Measurements from ENCODE around the gene TRIM26.

TRIM26 gene

GRCh38 chr6:30160785-30161531 is 52.2 kb downstream of the TRIM26 start, which contains the start of gene TRIM10:
TRIM10 (minus strand) TSS chr6:30161211; CDS start chr6:30160858, 353 bp downstream.
- TF ChIP-seq REST (IDR thresholded peaks at IDR 0.05; ENCODE audit: low read depth) (no peak), MAX (IDR thresholded peaks at IDR 0.05) (no peak), USF1 (IDR thresholded peaks at IDR 0.05) (no peak), RAD21 (IDR thresholded peaks at IDR 0.05; ENCODE audit: low read depth) (no peak), EGR1 (IDR thresholded peaks at IDR 0.05) (no peak), TCF12 (IDR thresholded peaks at IDR 0.05; ENCODE audit: low read depth) (no peak), NFIC (IDR thresholded peaks at IDR 0.05) (no peak), TEAD4 (IDR thresholded peaks at IDR 0.05) (no peak), CEBPB (IDR thresholded peaks at IDR 0.05) (no peak), EP300 (IDR thresholded peaks at IDR 0.05; ENCODE audit: borderline replicate concordance) (no peak), ZBTB7A (IDR thresholded peaks at IDR 0.05; ENCODE audit: low read depth) (no peak), FOXM1 (IDR thresholded peaks at IDR 0.05; ENCODE audit: borderline replicate concordance, low read depth) (no peak), TAF1 (IDR thresholded peaks at IDR 0.05; ENCODE audit: low read depth) (no peak), CREB1 (IDR thresholded peaks at IDR 0.05; ENCODE audit: low read depth) (no peak), YY1 (IDR thresholded peaks at IDR 0.05; ENCODE audit: low read depth) (no peak)

- TF ChIP-seq ZBTB7A (IDR thresholded peaks at IDR 0.05; ENCODE audit: low read depth) (no peak), FOXM1 (IDR thresholded peaks at IDR 0.05; ENCODE audit: borderline replicate concordance, low read depth) (no peak), CEBPB (IDR thresholded peaks at IDR 0.05) (no peak), RAD21 (IDR thresholded peaks at IDR 0.05; ENCODE audit: low read depth) (no peak), TCF12 (IDR thresholded peaks at IDR 0.05; ENCODE audit: low read depth) (no peak), CREB1 (IDR thresholded peaks at IDR 0.05; ENCODE audit: low read depth) (no peak), NFIC (IDR thresholded peaks at IDR 0.05) (no peak), MAX (IDR thresholded peaks at IDR 0.05) (no peak), EP300 (IDR thresholded peaks at IDR 0.05; ENCODE audit: borderline replicate concordance) (no peak), YY1 (IDR thresholded peaks at IDR 0.05; ENCODE audit: low read depth) (no peak), REST (IDR thresholded peaks at IDR 0.05; ENCODE audit: low read depth) (no peak), TEAD4 (IDR thresholded peaks at IDR 0.05) (no peak), USF1 (IDR thresholded peaks at IDR 0.05) (no peak), EGR1 (IDR thresholded peaks at IDR 0.05) (no peak)
These were observed 53.0 kb downstream of the TRIM26 start for GRCh38 chr6:30160008-30160784.

- no peak for TF ChIP-seq EP300 (IDR thresholded peaks at IDR 0.05; ENCODE audit: borderline replicate concordance)
- TF ChIP-seq USF1 (IDR thresholded peaks at IDR 0.05): no peak
- TF ChIP-seq REST (IDR thresholded peaks at IDR 0.05; ENCODE audit: low read depth): no peak
- no peak for TF ChIP-seq TEAD4 (IDR thresholded peaks at IDR 0.05)
- no peak for TF ChIP-seq MAX (IDR thresholded peaks at IDR 0.05)
- no peak for TF ChIP-seq TCF12 (IDR thresholded peaks at IDR 0.05; ENCODE audit: low read depth)
- no peak for TF ChIP-seq EGR1 (IDR thresholded peaks at IDR 0.05)
- no peak for TF ChIP-seq NFIC (IDR thresholded peaks at IDR 0.05)
- TF ChIP-seq YY1 (IDR thresholded peaks at IDR 0.05; ENCODE audit: low read depth): no peak
- TF ChIP-seq FOXM1 (IDR thresholded peaks at IDR 0.05; ENCODE audit: borderline replicate concordance, low read depth): no peak
- no peak for TF ChIP-seq CEBPB (IDR thresholded peaks at IDR 0.05)
- TF ChIP-seq CREB1 (IDR thresholded peaks at IDR 0.05; ENCODE audit: low read depth): no peak
- no peak for TF ChIP-seq ZBTB7A (IDR thresholded peaks at IDR 0.05; ENCODE audit: low read depth)
- no peak for TF ChIP-seq TAF1 (IDR thresholded peaks at IDR 0.05; ENCODE audit: low read depth)
- TF ChIP-seq RAD21 (IDR thresholded peaks at IDR 0.05; ENCODE audit: low read depth): no peak
These were observed 54.6 kb downstream of the TRIM26 start for GRCh38 chr6:30158475-30159040.

All from Ishikawa (cell line).